Fibroblast of lung (primary cell): ENCODE results near the gene LTC4S.

Source experiments
- EZH2 ChIP-seq: IDR thresholded peaks from 2 replicates; pipeline ENCODE4 v1.5.1; 2012; ENCODE audit warnings: low read length, control low read depth, mild to moderate bottlenecking; ENCODE audit errors: missing control alignments
- TF ChIP-seq, protein P1 (sequence below), 2 donors: IDR thresholded peaks in 1 of 2; conservative IDR thresholded peaks in 1 of 2; 1 replicate in 1 of 2; 2 replicates in 1 of 2; pipeline ENCODE4 v1.5.1; 2011 to 2012; ENCODE audit warnings: low read length in 2 of 2, control low read depth in 1 of 2, inconsistent platforms in 1 of 2, low read depth in 1 of 2, mild to moderate bottlenecking in 1 of 2

GRCh38 chr5:179814090-179814489 is 20.3 kb downstream of the LTC4S start:
- TF ChIP-seq, protein P1, sequence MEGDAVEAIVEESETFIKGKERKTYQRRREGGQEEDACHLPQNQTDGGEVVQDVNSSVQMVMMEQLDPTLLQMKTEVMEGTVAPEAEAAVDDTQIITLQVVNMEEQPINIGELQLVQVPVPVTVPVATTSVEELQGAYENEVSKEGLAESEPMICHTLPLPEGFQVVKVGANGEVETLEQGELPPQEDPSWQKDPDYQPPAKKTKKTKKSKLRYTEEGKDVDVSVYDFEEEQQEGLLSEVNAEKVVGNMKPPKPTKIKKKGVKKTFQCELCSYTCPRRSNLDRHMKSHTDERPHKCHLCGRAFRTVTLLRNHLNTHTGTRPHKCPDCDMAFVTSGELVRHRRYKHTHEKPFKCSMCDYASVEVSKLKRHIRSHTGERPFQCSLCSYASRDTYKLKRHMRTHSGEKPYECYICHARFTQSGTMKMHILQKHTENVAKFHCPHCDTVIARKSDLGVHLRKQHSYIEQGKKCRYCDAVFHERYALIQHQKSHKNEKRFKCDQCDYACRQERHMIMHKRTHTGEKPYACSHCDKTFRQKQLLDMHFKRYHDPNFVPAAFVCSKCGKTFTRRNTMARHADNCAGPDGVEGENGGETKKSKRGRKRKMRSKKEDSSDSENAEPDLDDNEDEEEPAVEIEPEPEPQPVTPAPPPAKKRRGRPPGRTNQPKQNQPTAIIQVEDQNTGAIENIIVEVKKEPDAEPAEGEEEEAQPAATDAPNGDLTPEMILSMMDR (conservative IDR thresholded peaks at IDR 0.05 in 1 of 2, IDR thresholded peaks at IDR 0.05 in 1 of 2; ENCODE audit: low read depth in 1 of 2, low read length in 2 of 2), result no peak
- TF ChIP-seq EZH2, result no peak
